GM12875 (cell line): ENCODE results near the gene RBM4B.

ENCODE experiments used
- H3K4me3 ChIP-seq: one replicate; pipeline ENCODE4 v1.5.1; 2011; ENCODE audit warnings: low read depth, low read length, control low read depth
- TF ChIP-seq, protein P1 (sequence below): IDR thresholded peaks from 2 replicates; pipeline ENCODE4 v1.5.1; 2011; ENCODE audit warnings: low read depth, mild to moderate bottlenecking, control low read depth, inconsistent platforms, low read length, moderate library complexity, borderline replicate concordance; ENCODE audit not compliant: insufficient read depth

RBM4B gene

GRCh38 chr11:66616379-66617154 lies 61.1 kb downstream of the RBM4B start, which contains the start of gene RBM14:
TSS of gene RBM14 (plus strand) at chr11:66616630. CDS start at chr11:66616721, 91 bp downstream.
- TF ChIP-seq, protein P1, sequence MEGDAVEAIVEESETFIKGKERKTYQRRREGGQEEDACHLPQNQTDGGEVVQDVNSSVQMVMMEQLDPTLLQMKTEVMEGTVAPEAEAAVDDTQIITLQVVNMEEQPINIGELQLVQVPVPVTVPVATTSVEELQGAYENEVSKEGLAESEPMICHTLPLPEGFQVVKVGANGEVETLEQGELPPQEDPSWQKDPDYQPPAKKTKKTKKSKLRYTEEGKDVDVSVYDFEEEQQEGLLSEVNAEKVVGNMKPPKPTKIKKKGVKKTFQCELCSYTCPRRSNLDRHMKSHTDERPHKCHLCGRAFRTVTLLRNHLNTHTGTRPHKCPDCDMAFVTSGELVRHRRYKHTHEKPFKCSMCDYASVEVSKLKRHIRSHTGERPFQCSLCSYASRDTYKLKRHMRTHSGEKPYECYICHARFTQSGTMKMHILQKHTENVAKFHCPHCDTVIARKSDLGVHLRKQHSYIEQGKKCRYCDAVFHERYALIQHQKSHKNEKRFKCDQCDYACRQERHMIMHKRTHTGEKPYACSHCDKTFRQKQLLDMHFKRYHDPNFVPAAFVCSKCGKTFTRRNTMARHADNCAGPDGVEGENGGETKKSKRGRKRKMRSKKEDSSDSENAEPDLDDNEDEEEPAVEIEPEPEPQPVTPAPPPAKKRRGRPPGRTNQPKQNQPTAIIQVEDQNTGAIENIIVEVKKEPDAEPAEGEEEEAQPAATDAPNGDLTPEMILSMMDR, result no peak
- H3K4me3 ChIP-seq, result peak within 1 kb of the TSS; percentile 99
